Measurements from ENCODE around the gene OR4E2. TPM values are rescaled to one million over a fixed set of nuclear protein-coding genes. Genes with fewer than 3 reads are reported as not detected.
"Not testable (repeated sequence)": the region's sequence is repeated elsewhere in the genome, so short reads cannot be mapped to it uniquely, and the experiment has no call there.

The OR4E2 gene
- polyA plus RNA-seq (2013, experiment 1 of 2), result not detected
- not detected for polyA plus RNA-seq (2013, experiment 2 of 2)

GRCh38 chr14:21653331-21653885, at the start of gene OR4E2:
Gene OR4E2, plus strand, starts transcription at chr14:21653835. Its CDS starts 11,248 bp downstream, at chr14:21665083.
- Histone ChIP-seq H3K9ac (ENCODE audit: low read depth, low read length) (no peak within 1 kb of the TSS), H3K4me1 (ENCODE audit: insufficient read depth, low read length) (peaks cover 9% of the 10 kb centered on the region), H3K27ac (ENCODE audit: low read depth, low read length) (no peak within 1 kb of the TSS), H3K4me3 (ENCODE audit: low read length) (no peak within 1 kb of the TSS), H3K36me3 (ENCODE audit: insufficient read depth, low read length) (no peaks in the 10 kb centered on the region), H3K9me3 (ENCODE audit: insufficient read depth, low read depth, low read length) (no peaks in the 10 kb centered on the region), H3K27me3 (ENCODE audit: insufficient read depth, low read length) (no peaks in the 10 kb centered on the region)
- 95% methylated on average over 2 of the region's 2 CpGs for WGBS

GRCh38 chr14:21612324-21612723, 41.3 kb upstream of the OR4E2 start:
- no peak overlapping the region for H3K27ac ChIP-seq (ENCODE audit: low read depth, low read length)
- H3K9ac ChIP-seq (ENCODE audit: low read depth, low read length), result no peak overlapping the region
- no peak overlapping the region for H3K4me3 ChIP-seq (ENCODE audit: low read length)
- H3K27me3 ChIP-seq (ENCODE audit: insufficient read depth, low read length), result no peaks in the 10 kb centered on the region
- H3K36me3 ChIP-seq (ENCODE audit: insufficient read depth, low read length), result no peaks in the 10 kb centered on the region
- 87% methylated on average over 6 of the region's 6 CpGs for WGBS
- no peaks in the 10 kb centered on the region for H3K9me3 ChIP-seq (ENCODE audit: insufficient read depth, low read depth, low read length)
- peaks cover 5% of the 10 kb centered on the region; the same call in 1 of the 2 replicates for H3K4me1 ChIP-seq (ENCODE audit: insufficient read depth, low read length)

GRCh38 chr14:21614240-21614639, 39.4 kb upstream of the OR4E2 start:
- WGBS, result 76% methylated on average over 1 of the region's 1 CpG
- no peak overlapping the region for H3K4me3 ChIP-seq (ENCODE audit: low read length)
- no peak overlapping the region for H3K9ac ChIP-seq (ENCODE audit: low read depth, low read length)
- H3K27me3 ChIP-seq (ENCODE audit: insufficient read depth, low read length), result no peaks in the 10 kb centered on the region
- H3K4me1 ChIP-seq (ENCODE audit: insufficient read depth, low read length), result peaks cover 5% of the 10 kb centered on the region; the same call in 1 of the 2 replicates
- no peaks in the 10 kb centered on the region for H3K36me3 ChIP-seq (ENCODE audit: insufficient read depth, low read length)
- H3K9me3 ChIP-seq (ENCODE audit: insufficient read depth, low read depth, low read length), result no peaks in the 10 kb centered on the region
- H3K27ac ChIP-seq (ENCODE audit: low read depth, low read length), result no peak overlapping the region

GRCh38 chr14:21617614-21618013, 36.0 kb upstream of the OR4E2 start:
- Histone ChIP-seq H3K4me3 (ENCODE audit: low read length) (no peak overlapping the region), H3K9ac (ENCODE audit: low read depth, low read length) (no peak overlapping the region), H3K36me3 (ENCODE audit: insufficient read depth, low read length) (no peaks in the 10 kb centered on the region), H3K4me1 (ENCODE audit: insufficient read depth, low read length) (peaks cover 5% of the 10 kb centered on the region; the same call in 1 of the 2 replicates), H3K27ac (ENCODE audit: low read depth, low read length) (no peak overlapping the region), H3K9me3 (ENCODE audit: insufficient read depth, low read depth, low read length) (no peaks in the 10 kb centered on the region), H3K27me3 (ENCODE audit: insufficient read depth, low read length) (no peaks in the 10 kb centered on the region)
- WGBS, result 82% methylated on average over 8 of the region's 8 CpGs

GRCh38 chr14:21626491-21627230, 27.0 kb upstream of the OR4E2 start:
- Histone ChIP-seq H3K36me3 (ENCODE audit: insufficient read depth, low read length) (no peaks in the 10 kb centered on the region), H3K4me3 (ENCODE audit: low read length) (no peak overlapping the region), H3K9ac (ENCODE audit: low read depth, low read length) (no peak overlapping the region), H3K27ac (ENCODE audit: low read depth, low read length) (no peak overlapping the region), H3K27me3 (ENCODE audit: insufficient read depth, low read length) (no peaks in the 10 kb centered on the region), H3K9me3 (ENCODE audit: insufficient read depth, low read depth, low read length) (no peaks in the 10 kb centered on the region), H3K4me1 (ENCODE audit: insufficient read depth, low read length) (no peaks in the 10 kb centered on the region)
- 71% methylated on average over 3 of the region's 3 CpGs for WGBS

- not testable (repeated sequence) for H3K36me3 ChIP-seq (ENCODE audit: insufficient read depth, low read length); H3K27me3 ChIP-seq (ENCODE audit: insufficient read depth, low read length); H3K27ac ChIP-seq (ENCODE audit: low read depth, low read length); H3K4me3 ChIP-seq (ENCODE audit: low read length); H3K4me1 ChIP-seq (ENCODE audit: insufficient read depth, low read length); H3K9me3 ChIP-seq (ENCODE audit: insufficient read depth, low read depth, low read length); H3K9ac ChIP-seq (ENCODE audit: low read depth, low read length)
- WGBS, result 100% methylated on average over 1 of the region's 1 CpG
Observed at GRCh38 chr14:21630503-21630902, 23.1 kb upstream of the OR4E2 start.

GRCh38 chr14:21631084-21631483, 22.6 kb upstream of the OR4E2 start:
- Histone ChIP-seq H3K9me3 (ENCODE audit: insufficient read depth, low read depth, low read length) (no peaks in the 10 kb centered on the region), H3K27me3 (ENCODE audit: insufficient read depth, low read length) (no peaks in the 10 kb centered on the region), H3K36me3 (ENCODE audit: insufficient read depth, low read length) (no peaks in the 10 kb centered on the region), H3K27ac (ENCODE audit: low read depth, low read length) (no peak overlapping the region), H3K4me1 (ENCODE audit: insufficient read depth, low read length) (no peaks in the 10 kb centered on the region), H3K4me3 (ENCODE audit: low read length) (no peak overlapping the region), H3K9ac (ENCODE audit: low read depth, low read length) (no peak overlapping the region)
- 33% methylated on average over 3 of the region's 3 CpGs for WGBS

- Histone ChIP-seq H3K36me3 (ENCODE audit: insufficient read depth, low read length) (no peaks in the 10 kb centered on the region), H3K9me3 (ENCODE audit: insufficient read depth, low read depth, low read length) (no peaks in the 10 kb centered on the region), H3K27me3 (ENCODE audit: insufficient read depth, low read length) (no peaks in the 10 kb centered on the region), H3K27ac (ENCODE audit: low read depth, low read length) (no peak within 1 kb of the TSS), H3K4me1 (ENCODE audit: insufficient read depth, low read length) (no peaks in the 10 kb centered on the region), H3K9ac (ENCODE audit: low read depth, low read length) (no peak within 1 kb of the TSS), H3K4me3 (ENCODE audit: low read length) (no peak within 1 kb of the TSS)
- WGBS, result 89% methylated on average over 4 of the region's 4 CpGs
Observed at GRCh38 chr14:21634840-21635239, 18.8 kb upstream of the OR4E2 start, which contains the start of gene OR10G2. Gene OR10G2, minus strand, starts transcription at chr14:21634940. Its CDS starts 98 bp downstream, at chr14:21634842.

- no peaks in the 10 kb centered on the region for H3K27me3 ChIP-seq (ENCODE audit: insufficient read depth, low read length)
- H3K4me1 ChIP-seq (ENCODE audit: insufficient read depth, low read length), result peaks cover 9% of the 10 kb centered on the region
- no peak overlapping the region for H3K4me3 ChIP-seq (ENCODE audit: low read length)
- 82% methylated on average over 3 of the region's 3 CpGs for WGBS
- no peak overlapping the region for H3K9ac ChIP-seq (ENCODE audit: low read depth, low read length)
- H3K36me3 ChIP-seq (ENCODE audit: insufficient read depth, low read length), result no peaks in the 10 kb centered on the region
- H3K27ac ChIP-seq (ENCODE audit: low read depth, low read length), result no peak overlapping the region
- no peaks in the 10 kb centered on the region for H3K9me3 ChIP-seq (ENCODE audit: insufficient read depth, low read depth, low read length)
Observed at GRCh38 chr14:21642683-21643082, 11.0 kb upstream of the OR4E2 start.

- H3K4me3 ChIP-seq (ENCODE audit: low read length), result no peak overlapping the region
- no peak overlapping the region for H3K9ac ChIP-seq (ENCODE audit: low read depth, low read length)
- peaks cover 9% of the 10 kb centered on the region for H3K4me1 ChIP-seq (ENCODE audit: insufficient read depth, low read length)
- H3K36me3 ChIP-seq (ENCODE audit: insufficient read depth, low read length), result no peaks in the 10 kb centered on the region
- no peak overlapping the region for H3K27ac ChIP-seq (ENCODE audit: low read depth, low read length)
- no peaks in the 10 kb centered on the region for H3K9me3 ChIP-seq (ENCODE audit: insufficient read depth, low read depth, low read length)
- no peaks in the 10 kb centered on the region for H3K27me3 ChIP-seq (ENCODE audit: insufficient read depth, low read length)
- WGBS, result 77% methylated on average over 5 of the region's 5 CpGs
Observed at GRCh38 chr14:21643407-21643806, 10.2 kb upstream of the OR4E2 start.

- Histone ChIP-seq H3K9me3 (ENCODE audit: insufficient read depth, low read depth, low read length) (no peaks in the 10 kb centered on the region), H3K36me3 (ENCODE audit: insufficient read depth, low read length) (no peaks in the 10 kb centered on the region), H3K27ac (ENCODE audit: low read depth, low read length) (no peak overlapping the region), H3K9ac (ENCODE audit: low read depth, low read length) (no peak overlapping the region), H3K4me3 (ENCODE audit: low read length) (no peak overlapping the region), H3K27me3 (ENCODE audit: insufficient read depth, low read length) (no peaks in the 10 kb centered on the region), H3K4me1 (ENCODE audit: insufficient read depth, low read length) (peaks cover 14% of the 10 kb centered on the region)
Observed at GRCh38 chr14:21647380-21647779, 6.3 kb upstream of the OR4E2 start.
